NCI-H510A treated with DMSO at 0.1 percent for 48 hours (cell line): Measurements from ENCODE around the gene PRKAG1.
A peak's percentile ranks its signal among the peaks of the same experiment; 100 is the strongest.
"Not testable (repeated sequence)": the region's sequence is repeated elsewhere in the genome, so short reads cannot be mapped to it uniquely, and the experiment has no call there.

ENCODE experiments used
- DNase-seq: peaks from one replicate; lab custom pipeline; 2025; lab: John Stamatoyannopoulos, UW

Gene PRKAG1

DNA sequence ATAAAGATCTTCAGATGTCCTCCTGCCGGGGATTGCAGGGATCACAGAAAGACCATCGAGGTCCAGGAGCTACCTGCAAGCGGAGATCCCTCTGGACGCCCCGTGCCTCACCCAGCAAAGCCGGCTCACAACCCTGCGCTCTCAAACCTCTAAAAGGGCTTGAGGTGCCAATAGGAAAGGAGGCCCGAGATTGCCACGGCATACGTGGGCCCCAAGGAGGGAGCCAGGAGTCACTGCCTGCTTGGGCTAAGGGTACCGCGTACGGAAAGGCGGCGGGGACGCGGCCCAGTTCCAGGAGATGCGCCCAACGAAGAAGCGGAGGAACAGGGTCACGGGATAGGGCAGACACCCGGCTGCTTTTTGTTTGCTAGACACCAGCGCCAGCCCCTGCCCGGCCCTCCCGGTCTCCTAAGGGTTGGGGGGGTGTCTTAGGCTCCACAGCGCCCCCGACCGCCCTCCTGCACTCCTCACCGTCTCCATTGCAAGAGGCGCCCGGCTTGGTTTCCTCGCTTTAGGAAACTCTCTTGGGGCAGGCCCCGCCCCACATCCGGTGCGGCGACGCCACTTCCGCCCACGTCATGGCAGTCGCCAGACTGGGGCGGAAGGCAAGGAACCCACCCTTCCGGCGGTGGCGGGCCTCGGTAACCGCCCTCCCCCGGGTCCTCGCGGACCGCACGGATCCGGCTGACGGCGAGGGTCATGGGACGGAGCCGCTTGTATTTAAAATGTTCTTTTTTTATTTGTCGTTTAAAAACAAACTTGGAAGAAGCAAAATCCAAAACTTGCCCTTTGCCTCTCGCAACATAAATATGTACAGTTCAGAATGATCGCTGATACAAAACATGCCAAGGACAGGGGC, at the start of gene PRKAG1:
Gene PRKAG1 (minus strand): TSS at position 516 of the 859 bp plus-strand sequence. CDS start 36 bp downstream, at position 480.
- peak; percentile 95 for DNase-seq

DNA sequence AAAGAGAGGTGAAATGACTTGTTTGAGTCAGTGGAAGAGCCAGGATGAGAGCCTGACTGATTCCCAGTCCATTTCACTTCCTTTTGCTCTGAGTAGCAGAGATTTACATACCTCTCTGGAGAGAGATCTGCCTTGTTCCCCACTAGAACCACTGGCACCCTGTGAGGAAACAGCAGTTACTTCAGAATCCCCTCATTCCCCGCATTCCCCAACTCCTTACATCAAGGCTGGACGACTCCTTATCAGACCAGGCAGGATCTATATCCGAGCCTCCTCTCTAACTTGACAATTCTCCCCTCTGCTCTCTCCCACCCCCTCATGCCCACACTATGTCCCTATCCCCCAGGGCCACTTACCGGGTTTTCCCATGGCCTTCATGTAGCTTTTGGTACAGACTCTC, 47.5 kb upstream of the PRKAG1 start:
- DNase-seq = no peak

DNA sequence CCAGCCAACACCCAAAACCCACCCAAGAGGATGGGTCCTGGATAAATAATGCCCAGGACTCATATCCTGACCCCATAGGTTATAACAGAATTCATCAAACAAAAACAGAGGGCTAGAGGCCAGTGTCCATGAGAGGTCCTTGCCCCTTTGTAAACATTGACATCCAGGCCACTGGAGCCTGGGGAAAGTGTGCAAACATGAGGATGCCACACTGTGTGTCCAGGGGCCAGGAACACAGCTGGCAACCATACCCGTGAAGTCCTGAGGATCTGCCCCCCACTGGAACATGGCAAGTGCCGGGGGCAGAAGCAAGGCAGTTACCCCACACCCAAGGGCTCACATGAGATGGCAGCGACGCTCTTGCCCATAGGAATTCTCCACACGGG, 46.2 kb upstream of the PRKAG1 start:
- no peak for DNase-seq

DNA sequence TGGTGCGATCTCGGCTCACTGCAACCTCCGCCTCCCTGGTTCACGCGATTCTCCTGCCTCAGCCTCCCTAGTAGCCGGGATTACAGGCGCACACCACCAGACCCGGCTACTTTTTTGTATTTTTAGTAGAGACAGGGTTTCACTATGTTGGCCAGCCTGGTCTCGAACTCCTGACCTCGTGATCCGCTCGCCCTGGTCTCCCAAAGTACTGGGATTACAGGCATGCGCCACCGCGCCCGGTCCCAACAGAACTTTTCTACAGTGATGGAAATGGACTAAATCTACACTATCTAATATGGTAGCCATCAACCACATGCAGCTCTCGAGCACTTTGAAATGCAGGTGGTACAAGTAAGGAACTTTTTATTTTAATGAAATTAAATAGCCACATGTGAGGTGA, 43.3 kb upstream of the PRKAG1 start:
- not testable (repeated sequence) for DNase-seq

DNA sequence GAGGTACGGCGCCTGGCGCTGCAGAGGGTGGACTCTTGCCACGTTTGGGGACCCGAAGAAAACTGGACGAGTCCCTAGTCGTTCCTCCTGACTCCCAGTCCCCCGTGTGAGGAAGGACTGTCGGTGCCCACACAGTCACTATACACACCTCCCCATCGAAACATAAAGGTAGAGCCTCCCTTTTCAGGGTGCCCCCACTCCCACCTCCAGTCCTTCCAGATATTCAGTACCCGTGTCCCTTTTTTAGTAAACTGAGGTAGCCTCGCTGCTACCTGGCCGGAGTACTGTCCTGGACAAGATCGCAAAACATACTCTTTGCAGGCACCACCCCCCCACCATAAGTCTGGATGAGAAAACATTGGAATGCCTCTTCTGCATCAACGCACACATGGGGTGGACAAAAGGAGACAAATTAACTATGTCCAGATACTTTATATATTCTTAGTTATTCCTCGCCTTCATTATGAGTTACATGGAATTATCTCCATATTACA, 42.6 kb upstream of the PRKAG1 start:
- no peak for DNase-seq

DNA sequence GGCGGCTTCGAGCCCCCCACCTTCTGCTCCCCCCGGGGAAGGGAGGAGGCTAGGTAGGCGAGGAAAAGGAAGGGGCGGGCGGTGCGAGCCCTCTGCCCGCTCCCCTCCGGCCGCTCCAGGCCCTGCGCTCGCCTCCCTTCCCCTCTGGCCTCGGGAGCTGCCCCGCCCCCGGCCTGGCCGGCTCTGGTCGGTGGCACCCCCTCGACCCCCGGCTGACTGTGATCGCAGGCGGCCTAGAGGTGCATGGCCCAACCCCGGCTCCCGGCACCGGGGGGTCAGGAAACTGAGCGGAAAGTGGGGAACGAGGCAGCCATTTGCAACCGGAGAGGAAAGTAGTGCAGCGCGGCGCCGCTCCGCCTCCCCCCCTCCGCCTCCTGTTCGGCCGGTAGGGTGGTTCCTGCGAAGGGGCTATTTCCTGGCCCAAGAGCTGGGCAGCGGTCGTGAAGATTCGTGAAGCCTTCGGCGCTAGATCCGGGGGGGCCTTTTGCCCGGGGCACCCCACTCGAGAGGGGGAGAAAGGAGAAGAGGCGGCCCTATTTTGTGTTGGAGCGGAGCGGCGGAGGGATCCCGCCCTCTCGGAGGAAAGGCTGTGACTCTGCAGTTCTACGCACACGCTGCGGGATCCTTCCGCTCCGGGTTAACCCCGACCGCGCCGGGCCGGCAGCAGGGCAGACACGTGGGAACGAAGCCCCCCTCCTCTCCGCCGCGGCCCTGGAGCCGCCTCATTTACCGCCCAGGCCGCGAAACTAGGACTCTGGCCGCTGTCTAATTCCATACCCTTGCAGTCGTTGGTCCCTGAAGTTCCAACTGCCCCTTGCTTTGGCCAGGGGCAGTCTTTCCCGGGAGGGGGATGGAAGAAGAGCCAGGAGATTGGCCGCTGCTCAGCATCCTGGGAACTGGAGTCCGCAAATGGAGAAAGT, 41.9 kb upstream of the PRKAG1 start, which contains the start of gene KMT2D:
Gene KMT2D (minus strand): TSS at position 558 of the 920 bp plus-strand sequence. CDS start 5,470 bp downstream, outside the sequence.
- peak; percentile 93 for DNase-seq

DNA sequence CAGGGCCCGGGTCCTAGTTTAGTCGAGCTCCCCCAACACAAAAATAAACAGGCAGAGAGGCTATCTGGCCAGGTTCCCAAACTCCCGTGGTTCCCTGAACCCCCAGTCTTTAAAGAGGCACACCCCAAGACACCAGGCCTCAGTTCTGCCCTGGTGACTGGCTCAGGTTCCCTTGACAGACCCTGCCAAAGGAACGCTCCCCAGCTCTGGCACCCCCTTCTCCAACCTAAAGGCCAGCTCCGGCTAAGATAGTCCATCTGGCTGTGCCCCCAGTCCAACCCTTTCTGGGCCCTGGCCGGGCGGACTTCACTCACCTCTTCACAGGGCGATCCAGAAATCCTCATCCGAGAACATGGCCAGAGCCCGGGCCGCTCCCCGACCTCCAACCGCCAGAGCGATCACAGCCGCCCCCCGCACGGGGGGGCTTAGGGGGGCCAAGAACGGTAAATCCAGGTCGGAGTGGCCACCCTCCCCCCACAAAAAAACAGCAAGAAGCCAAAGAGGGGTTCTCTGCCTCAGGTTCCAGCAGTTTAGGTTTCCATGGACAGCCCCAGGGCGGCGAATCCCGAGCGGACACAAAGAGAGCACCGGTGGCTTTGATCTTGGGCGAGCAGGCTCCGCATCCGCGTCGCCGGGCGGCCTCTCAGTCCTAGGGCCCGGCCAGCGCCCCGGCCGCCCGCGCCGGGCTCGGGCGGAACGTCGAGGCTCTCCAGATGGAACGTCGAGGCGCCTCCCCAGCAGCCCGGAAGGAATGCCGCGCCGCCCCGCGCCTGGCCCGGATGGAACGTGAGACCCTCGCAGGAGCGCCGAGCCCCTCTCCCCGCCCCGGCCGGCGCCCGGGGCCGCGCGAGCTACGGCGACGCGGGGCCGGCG, 41.0 kb upstream of the PRKAG1 start:
- no peak for DNase-seq

DNA sequence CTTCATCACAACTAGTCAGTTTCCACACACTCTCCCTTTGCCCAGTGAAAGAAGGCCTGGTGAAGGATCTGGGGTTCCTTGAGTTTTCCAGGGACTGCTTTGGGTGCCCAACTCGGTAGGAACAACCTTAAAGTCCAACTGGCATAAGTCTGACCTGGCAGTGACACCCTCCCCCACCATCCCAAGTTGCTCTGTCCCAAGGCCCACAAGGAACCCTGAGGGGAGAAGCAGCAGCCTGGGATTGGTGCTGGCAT, 40.4 kb upstream of the PRKAG1 start:
- DNase-seq = no peak

DNA sequence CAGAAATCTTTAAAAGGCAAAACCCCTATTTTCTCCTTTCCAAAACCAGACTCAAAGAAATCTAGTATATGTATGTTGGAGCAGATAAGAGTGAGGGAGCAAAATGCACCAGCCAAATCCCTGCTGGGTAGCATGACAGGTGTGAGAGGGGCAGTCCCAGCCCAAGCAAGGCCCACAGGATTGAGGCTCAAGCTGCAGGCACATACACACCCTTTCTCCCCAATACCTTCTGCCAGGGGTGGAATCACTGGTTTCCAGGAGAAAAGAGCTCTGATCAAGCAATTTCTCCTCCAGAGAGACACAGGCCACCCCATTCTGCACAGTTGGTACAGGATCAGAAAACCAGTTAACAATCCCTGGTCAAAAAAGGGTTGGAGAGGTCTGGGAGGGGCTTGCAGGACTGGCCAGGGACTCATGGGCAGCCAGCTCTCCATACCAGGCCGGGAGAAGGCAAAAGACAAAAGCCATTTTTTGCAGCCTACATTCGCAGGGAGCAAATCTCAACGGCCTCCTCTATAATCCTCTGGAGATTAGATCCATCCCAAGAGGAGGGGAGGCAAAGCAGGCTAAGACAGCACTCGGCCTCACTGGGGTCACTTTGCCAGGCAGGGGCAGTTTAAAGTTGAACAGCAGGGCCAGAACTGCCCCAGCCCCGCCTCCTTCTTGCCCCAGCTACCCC, 39.9 kb upstream of the PRKAG1 start:
- no peak for DNase-seq

DNA sequence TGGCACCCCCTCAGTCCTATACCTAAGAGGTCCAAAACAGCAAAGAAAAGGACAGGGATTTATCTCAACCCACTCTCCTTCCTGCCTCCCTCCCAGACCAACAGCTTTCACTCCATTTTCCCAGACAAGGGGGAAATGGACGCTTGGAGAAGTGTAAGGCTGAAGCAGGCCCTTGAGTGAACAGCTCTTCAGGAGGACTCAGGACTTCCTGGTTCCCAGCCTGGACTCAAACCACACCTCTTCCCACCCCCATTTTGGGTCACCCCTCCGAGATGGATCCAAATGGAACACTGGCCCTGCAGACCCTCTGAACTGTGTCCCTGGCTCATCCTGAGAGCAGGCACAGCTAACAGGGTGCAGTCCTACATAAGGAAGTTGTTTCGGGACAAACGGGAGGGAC, 39.3 kb upstream of the PRKAG1 start:
- DNase-seq = peak; percentile 15

DNA sequence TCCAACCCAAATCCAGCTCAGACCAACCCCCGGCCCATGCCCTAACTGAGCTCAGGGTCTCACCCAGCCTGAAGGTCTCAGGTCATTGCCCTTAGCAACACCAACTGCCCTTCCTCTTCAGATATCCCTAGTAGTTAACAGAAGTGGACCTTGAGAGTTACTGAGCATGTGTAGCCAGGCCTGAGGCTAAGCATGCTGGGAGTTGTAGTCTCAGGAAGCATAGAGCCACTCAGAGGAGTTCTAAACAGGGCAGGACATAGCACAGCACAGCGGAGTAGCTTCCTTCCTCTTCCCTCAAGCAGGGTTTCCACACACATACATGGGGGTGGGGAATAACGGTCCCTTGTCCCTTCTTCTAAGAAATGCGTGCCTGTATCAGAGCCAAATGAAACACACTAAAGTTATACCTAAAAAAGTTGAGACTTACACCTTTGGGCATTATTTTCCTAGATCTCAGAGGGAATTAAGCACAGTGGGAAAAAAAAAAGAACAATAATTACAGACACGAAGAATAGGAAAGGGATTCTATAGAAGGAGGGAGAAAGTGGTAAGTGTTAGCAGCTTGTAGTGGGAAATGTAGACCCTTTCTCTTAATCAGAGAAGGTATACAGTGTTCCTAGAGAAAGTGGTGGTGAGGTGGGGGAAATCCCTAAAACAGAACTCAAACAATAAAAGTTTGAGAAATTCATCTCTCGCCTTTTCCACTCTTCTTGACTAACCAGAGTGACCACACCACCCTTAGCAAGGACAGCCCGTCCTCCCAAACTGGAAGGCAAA, 37.6 kb upstream of the PRKAG1 start:
- peak; percentile 64 for DNase-seq

DNA sequence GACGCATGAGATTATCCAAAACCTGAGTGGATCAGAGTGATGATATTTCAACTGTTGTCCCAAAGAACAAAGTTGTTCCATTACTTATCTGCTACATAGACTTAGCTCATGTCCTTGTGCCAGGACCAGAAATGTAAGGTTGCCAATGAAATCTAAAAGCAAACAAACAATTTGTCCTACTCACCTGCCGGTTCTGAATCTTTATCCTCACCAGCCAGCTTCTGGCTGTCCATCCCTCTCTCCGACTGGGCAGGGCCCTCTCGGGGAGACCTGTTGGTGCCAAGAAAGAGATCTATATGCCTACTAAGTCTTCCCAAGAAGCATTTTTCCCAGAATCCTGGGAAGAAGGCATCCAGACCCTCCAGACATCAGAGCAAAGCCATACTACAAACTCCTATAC, 36.5 kb upstream of the PRKAG1 start:
- DNase-seq = no peak

DNA sequence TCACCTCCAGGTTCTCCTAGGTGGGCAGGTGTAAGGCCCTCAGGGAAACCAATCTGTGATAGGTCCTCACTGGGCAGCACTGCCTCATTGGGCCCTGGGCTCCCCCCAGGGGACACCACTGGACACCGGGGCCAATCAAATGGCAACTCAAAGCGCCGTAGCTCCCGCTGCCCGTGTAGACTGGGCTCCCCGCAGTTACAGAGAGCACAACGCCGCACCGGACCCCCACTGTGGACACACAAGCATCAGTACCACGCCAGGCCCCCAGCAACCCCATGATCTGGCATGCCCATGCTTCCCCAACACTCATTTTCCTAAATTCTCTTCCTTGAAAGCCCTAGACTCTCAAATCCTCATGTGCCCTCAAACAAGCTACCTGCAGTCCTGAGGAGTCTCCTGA, 35.9 kb upstream of the PRKAG1 start:
- DNase-seq = no peak

DNA sequence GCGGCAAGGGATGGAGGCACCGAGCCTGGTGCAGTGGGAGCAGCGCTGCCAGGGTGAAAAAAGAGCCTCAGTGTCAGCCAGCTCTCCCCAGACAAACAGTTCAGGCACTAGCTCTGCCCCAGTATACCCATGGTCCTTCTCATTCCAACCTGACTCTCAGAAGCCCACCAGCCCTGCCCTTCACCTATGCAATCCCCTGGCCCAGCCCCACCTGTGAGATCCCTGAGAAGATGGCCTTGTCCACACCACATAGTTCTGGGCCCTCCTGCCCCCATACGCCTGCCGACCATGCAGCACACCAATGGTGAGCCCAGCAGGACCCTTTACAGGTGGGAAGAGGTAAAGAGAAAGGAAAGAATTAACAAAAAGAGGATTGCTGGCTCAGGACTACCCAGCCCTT, 35.5 kb upstream of the PRKAG1 start:
- no peak for DNase-seq

DNA sequence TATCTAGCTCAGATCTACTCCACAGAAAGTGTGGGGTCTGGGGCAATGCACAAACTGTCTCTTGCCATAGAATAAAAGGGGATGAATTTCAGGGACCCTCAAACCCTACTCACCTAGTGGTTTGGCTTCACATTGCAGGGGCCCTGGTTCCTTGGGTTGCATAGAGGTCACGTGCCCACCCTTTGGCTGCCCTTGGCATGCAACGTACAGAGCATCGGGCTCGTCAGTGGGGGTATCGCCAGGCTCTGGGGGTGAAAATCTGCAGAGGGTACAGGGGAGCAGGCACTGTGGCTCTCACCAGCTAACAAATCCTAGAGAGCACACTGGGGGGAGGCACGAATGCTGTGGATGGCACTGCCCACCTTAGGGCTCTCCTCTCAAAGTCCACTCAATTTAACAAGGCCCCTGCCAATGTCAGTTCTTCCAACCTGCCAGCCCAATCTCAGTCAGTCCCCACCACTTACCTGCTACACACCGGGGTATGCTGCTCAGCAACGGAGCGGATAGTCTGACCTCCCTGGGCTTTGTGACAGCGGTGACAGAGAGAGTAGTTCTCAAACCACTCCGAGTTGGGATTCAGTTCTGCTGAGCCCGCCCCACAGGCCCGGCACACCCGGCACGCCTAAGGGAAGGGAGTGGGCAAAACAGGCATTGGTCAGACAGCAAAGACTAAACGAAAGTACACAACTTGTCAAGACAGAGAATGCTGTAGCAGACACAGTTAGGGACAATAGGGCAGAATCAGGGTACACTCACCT, 34.1 kb upstream of the PRKAG1 start:
- no peak for DNase-seq

DNA sequence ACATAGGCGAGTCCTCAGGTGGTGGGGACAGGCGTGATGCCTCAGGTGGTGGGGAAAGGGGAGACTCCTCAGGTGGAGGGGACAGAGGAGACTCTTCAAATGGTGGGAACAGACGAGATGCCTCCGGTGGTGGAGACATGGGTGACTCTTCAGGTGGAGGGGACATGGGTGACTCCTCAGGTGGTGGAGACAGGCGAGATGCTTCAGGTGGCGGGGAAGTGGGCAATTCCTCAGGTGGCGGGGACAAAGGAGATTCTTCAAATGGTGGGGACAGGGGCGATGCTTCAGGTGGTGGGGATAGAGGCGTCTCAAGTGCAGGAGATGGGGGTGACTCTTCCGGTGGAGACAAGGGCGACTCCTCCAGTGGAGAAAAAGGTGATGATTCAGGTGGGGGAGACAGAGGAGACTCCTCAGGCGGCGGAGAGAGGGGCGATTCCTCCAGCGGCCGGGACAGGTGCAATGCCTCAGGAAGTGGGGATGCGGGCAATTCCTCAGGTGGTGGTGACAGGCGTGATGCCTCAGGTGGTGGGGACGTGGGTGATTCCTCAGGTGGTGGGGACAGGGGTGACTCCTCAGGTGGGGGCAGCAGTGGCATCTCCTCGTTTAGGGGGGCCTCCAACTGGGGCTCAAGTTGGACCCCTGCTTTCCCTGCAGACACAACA, 33.3 kb upstream of the PRKAG1 start:
- DNase-seq = no peak

DNA sequence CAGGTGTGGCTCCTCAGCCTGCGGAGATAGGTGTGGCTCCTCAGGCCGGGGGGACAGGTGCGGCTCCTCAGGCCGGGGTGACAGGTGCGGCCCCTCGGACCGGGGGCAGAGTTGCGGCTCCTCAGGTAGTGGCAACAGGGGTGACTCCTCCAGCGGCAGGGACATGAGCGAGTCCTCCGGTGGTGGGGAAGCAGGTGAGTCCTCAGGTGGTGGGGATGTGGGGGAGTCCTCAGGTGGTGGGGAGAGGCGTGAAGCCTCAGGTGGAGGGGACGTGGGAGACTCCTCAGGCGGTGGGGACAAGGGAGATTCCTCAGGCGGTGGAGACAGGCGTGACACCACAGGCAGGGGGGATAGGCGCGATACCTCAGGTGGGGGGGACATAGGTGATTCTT, 32.8 kb upstream of the PRKAG1 start:
- no peak for DNase-seq

DNA sequence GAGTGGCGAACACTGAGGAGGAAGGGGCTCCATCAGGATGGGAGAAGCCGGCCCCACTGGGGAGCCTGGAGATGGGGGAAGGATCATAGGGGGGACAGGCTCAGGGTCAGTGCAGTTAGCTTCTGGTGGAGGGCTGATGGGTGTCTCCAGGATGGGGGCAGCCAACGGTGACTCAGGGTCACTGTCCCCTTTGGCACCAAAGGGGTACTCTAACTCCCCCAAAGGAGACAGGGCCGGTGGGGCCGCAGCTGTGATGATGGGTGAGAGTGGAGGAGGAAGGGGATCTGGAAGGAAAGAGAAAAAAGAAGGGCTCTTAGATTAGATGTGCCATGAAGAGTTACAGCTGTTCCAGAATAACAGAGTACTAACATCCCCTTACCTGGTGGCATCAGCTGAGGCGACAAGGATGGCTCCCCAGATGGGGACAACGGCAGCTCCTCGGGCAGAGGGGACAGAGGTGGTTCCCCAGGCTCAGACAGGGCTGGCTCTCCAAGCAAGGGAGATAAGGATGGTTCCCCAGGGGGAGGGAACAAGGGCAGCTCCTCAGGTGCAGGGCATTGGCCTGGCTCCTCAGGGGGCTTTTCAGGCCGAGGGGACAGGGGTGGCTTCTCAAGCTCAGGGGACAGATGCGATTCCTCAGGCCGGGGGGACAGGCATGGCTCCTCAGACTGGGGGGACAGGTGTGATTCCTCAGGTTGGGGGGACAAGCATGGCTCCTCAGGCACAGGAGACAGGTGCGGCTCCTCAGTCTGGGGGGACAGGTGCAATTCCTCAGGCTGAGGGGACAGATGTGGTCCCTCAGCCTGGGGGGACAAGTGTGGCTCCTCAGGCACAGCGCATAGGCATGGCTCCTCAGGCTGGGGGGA, 32.2 kb upstream of the PRKAG1 start:
- no peak for DNase-seq
